Spleen (tissue), 11 donors: ENCODE data around the gene CNNM1. TPM values are rescaled to one million over a fixed set of nuclear protein-coding genes. Genes with fewer than 3 reads are reported as not detected.

Source experiments
- DNase-seq: peaks from one replicate; pipeline ENCODE4 v3.0.0-alpha.2; 2020
- H3K27ac ChIP-seq, 8 donors: fragments of 200-600 bp; sonication (generic) in 7 of 8; 1 replicate in 4 of 8; 2 replicates in 4 of 8; pipeline versions ENCODE4 v1.5.0 to v1.8.0; 2016 to 2021; ENCODE audit warnings: inconsistent platforms in 4 of 8, mild to moderate bottlenecking in 4 of 8, moderate library complexity in 1 of 8
- H3K27me3 ChIP-seq, 7 donors: fragments of 200-600 bp; sonication (generic) in 6 of 7; replicated peaks in 1 of 7; 1 replicate in 4 of 7; 2 replicates in 3 of 7; pipeline versions ENCODE4 v1.5.0 to v1.8.0; 2016 to 2021; ENCODE audit warnings: inconsistent platforms in 3 of 7, mild to moderate bottlenecking in 1 of 7
- H3K36me3 ChIP-seq, 6 donors: fragments of 200-600 bp; sonication (generic) in 5 of 6; 1 replicate in 4 of 6; 2 replicates in 2 of 6; pipeline versions ENCODE4 v1.5.0 to v1.8.0; 2016 to 2021; ENCODE audit warnings: inconsistent platforms in 2 of 6
- H3K4me1 ChIP-seq, 6 donors: fragments of 200-600 bp; sonication (generic) in 5 of 6; 1 replicate in 3 of 6; 2 replicates in 3 of 6; pipeline versions ENCODE4 v1.5.0 to v1.8.0; 2016 to 2021; ENCODE audit warnings: inconsistent platforms in 3 of 6
- H3K4me3 ChIP-seq, 8 donors: fragments of 200-600 bp; sonication (generic) in 7 of 8; 1 replicate in 4 of 8; 2 replicates in 4 of 8; pipeline versions ENCODE4 v1.5.0 to v1.8.0; 2016 to 2021; ENCODE audit warnings: inconsistent platforms in 4 of 8, mild to moderate bottlenecking in 4 of 8, moderate library complexity in 2 of 8
- H3K9me3 ChIP-seq, 8 donors: fragments of 200-600 bp; sonication (generic) in 7 of 8; 1 replicate in 4 of 8; 2 replicates in 4 of 8; pipeline versions ENCODE4 v1.5.0 to v1.8.0; 2016 to 2021; ENCODE audit warnings: inconsistent platforms in 4 of 8
- CTCF ChIP-seq, 11 experiments: fragments of 200-600 bp in 7 of 11; fragments of 450-650 bp in 4 of 11; sonication (generic) in 4 of 11; IDR thresholded peaks in 8 of 11; conservative IDR thresholded peaks in 3 of 11; 1 replicate in 7 of 11; 2 replicates in 4 of 11; pipeline versions ENCODE4 v1.4.0 to v1.8.0; 2016 to 2021; ENCODE audit warnings: antibody characterized with exemption in 11 of 11, inconsistent platforms in 4 of 11, mild to moderate bottlenecking in 1 of 11
- POLR2A ChIP-seq, 3 donors: fragments of 450-650 bp; IDR thresholded peaks; one replicate each; pipeline ENCODE4 v1.5.1; 2017; ENCODE audit warnings: antibody characterized with exemption in 3 of 3, mild to moderate bottlenecking in 1 of 3
- POLR2AphosphoS5 ChIP-seq, 3 donors: sonication (generic); formaldehyde crosslinking; IDR thresholded peaks; one replicate each; pipeline ENCODE4 v1.5.1; 2017; ENCODE audit warnings: antibody characterized with exemption in 3 of 3
- WGBS, 5 donors: extraction: QIAGEN DNeasy Blood & Tissue Kit in 3 of 5; methylation state at CpG; one replicate each; pipeline versions ENCODE4 v1.1.5 to v1.1.7; 2013 to 2018; 5-methylcytosine and 5-hydroxymethylcytosine counted together
- intact Hi-C: fragments of 100-400 bp; cut with DNase I; formaldehyde crosslinking; loops from one replicate; pipeline ENCODE4 v1.15.0; 2023; ENCODE audit warnings: low total_unique reads
- polyA plus RNA-seq, 3 donors: library from polyadenylated mRNA; stranded (reverse); fragments of 200-250 nt; gene quantifications; one replicate each; pipeline ENCODE4 v1.2.1, GENCODE V29; 2013
- total RNA-seq, 7 donors: library from RNA; depleted of rRNA in 3 of 7; stranded (reverse); fragments of >200 nt in 3 of 7; fragmentation: NEBNext Ultra II Directional in 4 of 7; extraction: Animal tissue kit (Norgen Biotek cat#: 25700) in 4 of 7; gene quantifications; one replicate each; pipeline versions ENCODE4 v1.1.0 to v1.2.1, GENCODE V29; 2016 to 2021
- donor health status: healthy with polysubstance abuse.
- donor health status: DM: no; HTN: no; CAD: no; lungs with moderate emphysema.
- donor health status: DM: no; HTN: no; CAD: no.
- donor health status: Bipolar disorder and iron deficiency.
- donor health status: healthy.
- donor health status: DM: no; HTN: no; CAD: no.
- donor health status: DM: yes; HTN: yes; CAD: no.

The CNNM1 gene
- total and polyA plus RNA-seq, 10 donors = 0.05 to 0.43 (median 0.16) TPM; not detected in 1

- peaks cover 6 to 86% (median 37%) of the 10 kb centered on the region in 7 donors for H3K27me3 ChIP-seq
- intact Hi-C loops = no loop called here
- no peak for TF ChIP-seq POLR2A (IDR thresholded peaks at IDR 0.05)
- TF ChIP-seq CTCF (IDR thresholded peaks at IDR 0.05 in 8 of 11, conservative IDR thresholded peaks at IDR 0.05 in 3 of 11) = no peak
- no peak for TF ChIP-seq POLR2AphosphoS5 (IDR thresholded peaks at IDR 0.05)
These were observed 2.3 kb upstream of the CNNM1 start for GRCh38 chr10:99326871-99327270.

DNA sequence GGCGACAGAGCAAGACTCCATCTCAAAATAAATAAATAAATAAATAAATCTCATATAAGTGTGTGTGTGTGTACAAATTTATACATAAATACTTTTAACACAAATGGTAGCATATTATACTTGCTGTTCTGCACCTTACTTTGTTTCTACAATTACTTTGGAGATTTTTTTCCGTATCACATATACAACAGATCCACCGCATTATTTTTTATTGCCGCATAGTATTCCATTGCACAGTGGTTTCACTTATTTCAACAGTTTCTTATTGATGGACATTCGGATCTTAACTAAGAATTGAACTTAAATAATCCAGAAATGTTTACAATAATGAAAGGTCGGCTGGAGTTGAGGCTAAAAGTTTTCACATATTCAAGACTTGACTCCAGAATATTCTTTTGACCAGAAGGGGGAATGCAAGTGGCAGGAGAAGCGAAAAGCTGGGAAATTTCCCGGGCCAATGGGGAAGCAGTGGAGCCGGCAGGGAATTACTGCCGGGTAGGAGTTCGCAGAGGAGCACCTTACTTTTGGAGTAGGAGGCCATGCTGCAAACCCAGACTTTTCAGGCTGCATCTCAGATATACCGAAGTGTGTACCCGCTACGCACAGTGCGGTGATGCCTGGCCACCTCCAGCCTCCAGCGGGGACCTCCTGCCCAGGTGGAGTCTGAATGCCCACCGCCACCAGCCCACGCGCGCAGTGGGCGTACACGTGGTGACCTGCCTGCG, 415 bp upstream of the CNNM1 start:
- Histone ChIP-seq H3K4me1 (peaks cover 9 to 21% (median 18%) of the 10 kb centered on the region in 6 donors), H3K9me3 (peaks cover 0 to 5% (median 0%) of the 10 kb centered on the region in 8 donors), H3K4me3 (peak overlapping the region; percentile 6 to 73 (median 50)), H3K36me3 (no peaks in the 10 kb centered on the region), H3K27ac (no peak overlapping the region), H3K27me3 (peaks cover 6 to 85% (median 41%) of the 10 kb centered on the region in 7 donors)
- intact Hi-C loops = no loop called here
- TF ChIP-seq CTCF (IDR thresholded peaks at IDR 0.05 in 8 of 11, conservative IDR thresholded peaks at IDR 0.05 in 3 of 11) = no peak
- TF ChIP-seq POLR2AphosphoS5 (IDR thresholded peaks at IDR 0.05) = no peak
- no peak for TF ChIP-seq POLR2A (IDR thresholded peaks at IDR 0.05)
- 33 to 64% (median 34%) methylated on average over 11 to 23 of the region's 23 CpGs for WGBS, 5 donors
- DNase-seq = no peak

More at GRCh38 chr10:99326871-99327270, 2.3 kb upstream of the CNNM1 start:
- no peaks in the 10 kb centered on the region for H3K9me3 ChIP-seq
- H3K36me3 ChIP-seq = no peaks in the 10 kb centered on the region
- DNase-seq = no peak
- H3K4me3 ChIP-seq = no peak overlapping the region
- 83 to 89% (median 87%) methylated on average over 5 of the region's 5 CpGs for WGBS, 5 donors
- H3K4me1 ChIP-seq = peaks cover 9 to 21% (median 18%) of the 10 kb centered on the region in 6 donors
- H3K27ac ChIP-seq = no peak overlapping the region

- peaks cover 0 to 5% (median 0%) of the 10 kb centered on the region in 8 donors for H3K9me3 ChIP-seq
- peak; percentile 73 for DNase-seq
- TF ChIP-seq POLR2AphosphoS5 (IDR thresholded peaks at IDR 0.05) (no peak), CTCF (IDR thresholded peaks at IDR 0.05 in 8 of 11, conservative IDR thresholded peaks at IDR 0.05 in 3 of 11) (no peak), POLR2A (IDR thresholded peaks at IDR 0.05) (no peak)
- intact Hi-C loops = no loop called here
- peak overlapping the region; percentile 6 to 73 (median 50) for H3K4me3 ChIP-seq
- no peak overlapping the region for H3K27ac ChIP-seq
- H3K27me3 ChIP-seq = peaks cover 6 to 76% (median 41%) of the 10 kb centered on the region in 7 donors
- no peaks in the 10 kb centered on the region for H3K36me3 ChIP-seq
- 1 to 5% (median 1%) methylated on average over 27 to 94 of the region's 94 CpGs for WGBS, 5 donors
- H3K4me1 ChIP-seq = peaks cover 9 to 21% (median 18%) of the 10 kb centered on the region in 6 donors
These were observed 594 bp downstream of the CNNM1 start for GRCh38 chr10:99329554-99330346.
